Nasal cavity respiratory epithelium epithelial cell of viscerocranial mucosa (primary cell): ENCODE measurements around the gene SAG. TPM values are rescaled to one million over a fixed set of nuclear protein-coding genes. Genes with fewer than 3 reads are reported as not detected.

ENCODE experiments used
- total RNA-seq: library from RNA; depleted of rRNA; stranded (reverse); fragments of >200 nt; gene quantifications from 2 replicates; pipeline ENCODE4 v1.2.3, GENCODE V29; 2014

Gene SAG
- total RNA-seq, result not detected in 2 replicates

GRCh38 chr2:233307565-233307964, at the start of gene SAG:
TSS of gene SAG (plus strand) at chr2:233307816. CDS start at chr2:233309190, 1,374 bp downstream.

GRCh38 chr2:233353769-233354499, 46.3 kb downstream of the SAG start, which contains the start of gene DGKD:
TSS of gene DGKD (plus strand) at chr2:233354494. CDS start at chr2:233354519, 25 bp downstream.

Other genes starting within 250 kb of the SAG start
- gene INPP5D, start 247.5 kb upstream of the SAG start, total RNA-seq, result 29.7 and 88.3 TPM in 2 replicates
- 28.7 and 45.5 TPM in 2 replicates for gene ATG16L1, start 56.1 kb upstream of the SAG start, total RNA-seq
- 13.8 and 15.0 TPM in 2 replicates for gene DGKD, start 46.7 kb downstream of the SAG start, total RNA-seq